GM18505 (cell line): ENCODE data around the gene HPD.
A peak's percentile ranks its signal among the peaks of the same experiment; 100 is the strongest.
"Not testable (repeated sequence)": the region's sequence is repeated elsewhere in the genome, so short reads cannot be mapped to it uniquely, and the experiment has no call there.

Experiments used
- ATAC-seq: cut with Tn5 transposase; IDR thresholded peaks from one replicate; pipeline ENCODE4 v1.9.1; 2021; ENCODE audit not compliant: unreplicated experiment
- POLR2A ChIP-seq: IDR thresholded peaks from 4 replicates; pipeline ENCODE4 v1.6.1; 2011; ENCODE audit warnings: borderline replicate concordance; ENCODE audit not compliant: insufficient read depth, insufficient read length; ENCODE audit errors: extremely low read depth

HPD gene

GRCh38 chr12:121799156-121799841, 59.4 kb downstream of the HPD start:
- no peak for ATAC-seq
- no peak for TF ChIP-seq POLR2A

- TF ChIP-seq POLR2A: no peak
- ATAC-seq: no peak
These were observed 59.9 kb downstream of the HPD start for GRCh38 chr12:121798787-121799155.

- TF ChIP-seq POLR2A: no peak
- no peak for ATAC-seq
These were observed 60.5 kb downstream of the HPD start for GRCh38 chr12:121797937-121798786.

- TF ChIP-seq POLR2A: no peak
- no peak for ATAC-seq
These were observed 61.6 kb downstream of the HPD start for GRCh38 chr12:121796855-121797751.

GRCh38 chr12:121795034-121795968, 63.4 kb downstream of the HPD start:
- ATAC-seq: no peak

GRCh38 chr12:121794534-121795033, 64.1 kb downstream of the HPD start:
- TF ChIP-seq POLR2A: peak; percentile 16
- ATAC-seq: no peak

More at GRCh38 chr12:121795034-121795968, 63.4 kb downstream of the HPD start:
- TF ChIP-seq POLR2A: no peak

- peak; percentile 30 for TF ChIP-seq POLR2A
- ATAC-seq: peak; percentile 47
These were observed 64.7 kb downstream of the HPD start for GRCh38 chr12:121793838-121794533.

- peak; percentile 18 for ATAC-seq
- TF ChIP-seq POLR2A: peak; percentile 68
These were observed 65.2 kb downstream of the HPD start, which contains the start of gene RHOF for GRCh38 chr12:121793440-121793837. TSS of gene RHOF (minus strand) at chr12:121793688. CDS start at chr12:121793633, 55 bp downstream.

- peak; percentile 22 for TF ChIP-seq POLR2A
- ATAC-seq: no peak
These were observed 65.8 kb downstream of the HPD start for GRCh38 chr12:121792607-121793439.

- ATAC-seq: no peak
- TF ChIP-seq POLR2A: peak; percentile 43
These were observed 66.7 kb downstream of the HPD start for GRCh38 chr12:121791671-121792551.

GRCh38 chr12:121790785-121791184, 67.9 kb downstream of the HPD start:
- not testable (repeated sequence) for ATAC-seq
